Keratinocyte (primary cell): ENCODE results near the gene HMGCS1. TPM values are rescaled to one million over a fixed set of nuclear protein-coding genes. Genes with fewer than 3 reads are reported as not detected.

Experiments used
- DNase-seq: peaks from one replicate; pipeline ENCODE4 v3.0.0-alpha.2; 2011; ENCODE audit warnings: low read depth, missing footprints, low spot score
- FAIRE-seq: peaks from 2 replicates; lab custom pipeline; 2011; peaks lifted over from hg19 to GRCh38; lab: Jason Lieb, UNC
- H2AFZ ChIP-seq: 2 replicates; pipeline ENCODE4 v1.6.0; 2012; ENCODE audit warnings: low read length, control low read depth, inconsistent platforms; ENCODE audit not compliant: control insufficient read depth
- H3K27ac ChIP-seq: 2 replicates; pipeline ENCODE4 v1.5.1; 2011; ENCODE audit warnings: low read length; ENCODE audit not compliant: control insufficient read depth, insufficient read depth
- H3K27me3 ChIP-seq: 3 replicates; pipeline ENCODE4 v1.6.0; 2011; ENCODE audit warnings: low read length; ENCODE audit not compliant: control insufficient read depth, insufficient read depth; ENCODE audit errors: extremely low read depth
- H3K36me3 ChIP-seq, 2 experiments: 2 replicates in 1 of 2; 3 replicates in 1 of 2; pipeline ENCODE4 v1.5.1; 2011; ENCODE audit warnings: low read length in 2 of 2, mild to moderate bottlenecking in 1 of 2; ENCODE audit not compliant: control insufficient read depth in 2 of 2, insufficient read depth in 2 of 2; ENCODE audit errors: extremely low read depth in 1 of 2
- H3K4me1 ChIP-seq: 3 replicates; pipeline ENCODE4 v1.5.1; 2011; ENCODE audit warnings: low read length; ENCODE audit not compliant: control insufficient read depth, insufficient read depth; ENCODE audit errors: extremely low read depth
- H3K4me2 ChIP-seq: 3 replicates; pipeline ENCODE4 v1.6.0; 2011; ENCODE audit warnings: low read depth, low read length; ENCODE audit not compliant: control insufficient read depth, insufficient read depth; ENCODE audit errors: extremely low read depth
- H3K4me3 ChIP-seq, 3 experiments: fragments of 200-600 bp in 1 of 3; sonication (generic) in 1 of 3; 2 replicates in 2 of 3; 3 replicates in 1 of 3; pipeline ENCODE4 v1.5.1; 2011 to 2016; ENCODE audit warnings: low read length in 3 of 3, mild to moderate bottlenecking in 3 of 3, control low read depth in 2 of 3, inconsistent platforms in 1 of 3, low read depth in 1 of 3, mixed read lengths in 1 of 3, mixed run types in 1 of 3, moderate library complexity in 1 of 3; ENCODE audit not compliant: control insufficient read depth in 2 of 3, insufficient read depth in 2 of 3; ENCODE audit errors: extremely low read depth in 1 of 3
- H3K79me2 ChIP-seq: 2 replicates; pipeline ENCODE4 v1.6.0; 2012; ENCODE audit warnings: low read length; ENCODE audit not compliant: control insufficient read depth, insufficient read depth
- H3K9ac ChIP-seq: 3 replicates; pipeline ENCODE4 v1.6.0; 2011; ENCODE audit warnings: low read length; ENCODE audit not compliant: control insufficient read depth, insufficient read depth; ENCODE audit errors: extremely low read depth
- H3K9me1 ChIP-seq: 3 replicates; pipeline ENCODE4 v1.6.0; 2011; ENCODE audit warnings: low read length; ENCODE audit not compliant: control insufficient read depth, insufficient read depth; ENCODE audit errors: extremely low read depth
- H3K9me3 ChIP-seq: 2 replicates; pipeline ENCODE4 v1.5.1; 2012; ENCODE audit warnings: low read depth, low read length; ENCODE audit not compliant: control insufficient read depth
- H4K20me1 ChIP-seq: 3 replicates; pipeline ENCODE4 v1.6.0; 2011; ENCODE audit warnings: low read length; ENCODE audit not compliant: control insufficient read depth, insufficient read depth; ENCODE audit errors: extremely low read depth
- EZH2 ChIP-seq: IDR thresholded peaks from one replicate; pipeline ENCODE4 v1.6.1; 2012; ENCODE audit warnings: inconsistent platforms, mild to moderate bottlenecking, low read length, moderate library complexity
- dilution Hi-C: fragments of 300-500 bp; cut with MboI; formaldehyde crosslinking; loops from one replicate; pipeline ENCODE4 v1.7.0; 2020; ENCODE audit warnings: low sequenced_read_pairs; ENCODE audit not compliant: extremely low pct_ligation_motif_present
- polyA plus RNA-seq, 5 experiments: library from polyadenylated mRNA; depleted of rRNA in 3 of 5; stranded (reverse) in 3 of 5; stranded (forward) in 1 of 5; unstranded in 1 of 5; fragments of >200 nt; gene quantifications; 1 replicate in 1 of 5; 2 replicates in 3 of 5; 3 replicates in 1 of 5; pipeline versions ENCODE4 v1.2.1 to v1.2.3, GENCODE V29; 2011 to 2012; ENCODE audit warnings: missing spikeins in 2 of 5, low read depth in 1 of 5, low replicate concordance in 1 of 5
- TF ChIP-seq, protein P1 (sequence below), 3 experiments: IDR thresholded peaks in 1 of 3; conservative IDR thresholded peaks in 1 of 3; optimal IDR thresholded peaks in 1 of 3; 2 replicates in 2 of 3; 3 replicates in 1 of 3; pipeline versions ENCODE3 to v1.5.1; 2011; ENCODE audit warnings: low read length in 3 of 3, mild to moderate bottlenecking in 3 of 3, moderate library complexity in 2 of 3, control low read depth in 1 of 3, inconsistent platforms in 1 of 3; ENCODE audit not compliant: insufficient read depth in 2 of 3; ENCODE audit errors: extremely low read depth in 1 of 3

The HMGCS1 gene
- polyA plus RNA-seq, 1 donor (not counting 4 experiments of a cell fraction or from before 2014, with no cell fraction given) = 512 TPM

DNA sequence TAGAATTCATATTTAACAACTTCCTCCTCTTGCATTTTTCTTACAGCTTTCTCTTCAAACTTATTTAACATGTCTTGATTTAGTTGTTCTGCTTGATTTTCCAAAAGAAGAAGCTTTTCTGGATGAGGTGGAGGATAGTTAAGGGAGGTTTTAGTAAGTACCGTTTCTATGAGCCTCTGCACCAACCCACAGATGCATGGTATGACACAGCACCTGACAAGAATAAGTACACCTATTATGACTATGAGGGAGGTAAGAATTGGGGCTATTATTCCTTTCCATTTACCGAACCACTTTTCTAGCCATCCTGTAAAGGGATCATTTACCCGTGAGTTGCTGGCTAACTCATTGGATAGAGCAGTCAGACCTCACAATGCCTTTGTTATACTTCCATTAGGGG is 2.5 kb upstream of the HMGCS1 start:
- Histone ChIP-seq H3K9me3 (no peaks in the 10 kb centered on the region), H3K4me2 (no peak overlapping the region), H3K9me1 (no peaks in the 10 kb centered on the region), H4K20me1 (peaks cover 20% of the 10 kb centered on the region), H3K27me3 (no peaks in the 10 kb centered on the region), H3K4me1 (peaks cover 35% of the 10 kb centered on the region), H3K4me3 (peak overlapping the region in 1 of 3 experiments; percentile 14), H3K36me3 (peaks cover 3 to 14% of the 10 kb centered on the region in 2 experiments), H3K79me2 (peaks cover 26% of the 10 kb centered on the region), H3K9ac (no peak overlapping the region), H2AFZ (no peak overlapping the region), H3K27ac (peak overlapping the region; percentile 20)
- TF ChIP-seq, protein P1, sequence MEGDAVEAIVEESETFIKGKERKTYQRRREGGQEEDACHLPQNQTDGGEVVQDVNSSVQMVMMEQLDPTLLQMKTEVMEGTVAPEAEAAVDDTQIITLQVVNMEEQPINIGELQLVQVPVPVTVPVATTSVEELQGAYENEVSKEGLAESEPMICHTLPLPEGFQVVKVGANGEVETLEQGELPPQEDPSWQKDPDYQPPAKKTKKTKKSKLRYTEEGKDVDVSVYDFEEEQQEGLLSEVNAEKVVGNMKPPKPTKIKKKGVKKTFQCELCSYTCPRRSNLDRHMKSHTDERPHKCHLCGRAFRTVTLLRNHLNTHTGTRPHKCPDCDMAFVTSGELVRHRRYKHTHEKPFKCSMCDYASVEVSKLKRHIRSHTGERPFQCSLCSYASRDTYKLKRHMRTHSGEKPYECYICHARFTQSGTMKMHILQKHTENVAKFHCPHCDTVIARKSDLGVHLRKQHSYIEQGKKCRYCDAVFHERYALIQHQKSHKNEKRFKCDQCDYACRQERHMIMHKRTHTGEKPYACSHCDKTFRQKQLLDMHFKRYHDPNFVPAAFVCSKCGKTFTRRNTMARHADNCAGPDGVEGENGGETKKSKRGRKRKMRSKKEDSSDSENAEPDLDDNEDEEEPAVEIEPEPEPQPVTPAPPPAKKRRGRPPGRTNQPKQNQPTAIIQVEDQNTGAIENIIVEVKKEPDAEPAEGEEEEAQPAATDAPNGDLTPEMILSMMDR (optimal IDR thresholded peaks at IDR 0.05 in 1 of 3, IDR thresholded peaks at IDR 0.05 in 1 of 3, conservative IDR thresholded peaks at IDR 0.05 in 1 of 3; ENCODE audit: extremely low read depth in 1 of 3, insufficient read depth in 2 of 3, low read length in 3 of 3) = no peak
- no peak for TF ChIP-seq EZH2
- dilution Hi-C loops = no loop called here
- FAIRE-seq (no peak), DNase-seq (no peak)

DNA sequence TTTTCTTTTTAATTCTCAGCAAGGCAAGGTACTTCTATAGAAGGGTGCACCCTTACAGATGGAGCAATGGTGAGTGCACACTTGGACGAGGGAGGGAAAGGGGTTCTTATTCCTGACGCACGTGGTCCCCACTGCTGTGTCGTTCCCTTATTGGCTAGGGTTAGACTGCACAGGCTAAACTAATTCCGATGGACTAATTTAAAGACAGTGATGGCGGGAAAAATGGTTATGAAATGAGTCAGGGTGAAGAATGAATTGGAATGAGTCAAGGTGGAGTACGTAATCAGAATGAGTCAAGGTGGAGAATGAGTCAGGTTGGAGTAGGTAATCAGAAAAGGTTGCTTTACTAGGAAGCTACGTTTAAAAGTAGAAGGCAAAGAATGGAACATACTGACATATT is 2.1 kb upstream of the HMGCS1 start:
- Histone ChIP-seq H3K27me3 (no peaks in the 10 kb centered on the region), H3K36me3 (peaks cover 3 to 14% of the 10 kb centered on the region in 2 experiments), H3K27ac (peak overlapping the region; percentile 94), H4K20me1 (peaks cover 20% of the 10 kb centered on the region), H3K9me3 (no peaks in the 10 kb centered on the region), H3K79me2 (peaks cover 30% of the 10 kb centered on the region), H3K4me2 (no peak overlapping the region), H2AFZ (no peak overlapping the region), H3K4me3 (no peak overlapping the region), H3K9me1 (no peaks in the 10 kb centered on the region), H3K9ac (no peak overlapping the region), H3K4me1 (peaks cover 40% of the 10 kb centered on the region)
- dilution Hi-C loops = no loop called here
- TF ChIP-seq, protein P1 (optimal IDR thresholded peaks at IDR 0.05 in 1 of 3, IDR thresholded peaks at IDR 0.05 in 1 of 3, conservative IDR thresholded peaks at IDR 0.05 in 1 of 3; ENCODE audit: extremely low read depth in 1 of 3, insufficient read depth in 2 of 3, low read length in 3 of 3) = no peak
- TF ChIP-seq EZH2 = no peak
- DNase-seq (no peak), FAIRE-seq (peak; percentile 52)
